T-helper 22 cell (primary cell): ENCODE data around the gene VPS16.

Experiments used
- DNase-seq: peaks from one replicate; pipeline ENCODE4 v3.0.0-alpha.2; 2020; ENCODE audit warnings: low read depth

VPS16 gene

DNA sequence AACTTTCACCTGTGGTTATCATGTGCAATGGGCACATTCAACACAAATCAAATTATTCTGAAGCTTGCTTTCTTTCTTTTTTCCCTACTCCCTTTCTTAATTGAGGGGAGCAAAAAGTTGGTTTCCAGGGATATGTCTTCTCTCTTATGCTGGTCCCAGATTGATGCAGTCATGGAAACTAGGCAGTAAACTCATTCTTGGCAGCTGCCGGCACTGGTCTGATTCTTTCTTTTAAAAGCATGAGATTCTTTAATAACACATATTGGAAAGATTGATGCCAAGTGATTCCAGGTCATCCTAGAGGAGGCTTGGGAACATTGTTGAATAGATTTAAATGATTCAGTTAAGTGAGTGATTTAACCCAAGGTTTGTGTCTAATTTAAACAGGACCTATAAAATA is 61.7 kb downstream of the VPS16 start:
- DNase-seq: no peak

DNA sequence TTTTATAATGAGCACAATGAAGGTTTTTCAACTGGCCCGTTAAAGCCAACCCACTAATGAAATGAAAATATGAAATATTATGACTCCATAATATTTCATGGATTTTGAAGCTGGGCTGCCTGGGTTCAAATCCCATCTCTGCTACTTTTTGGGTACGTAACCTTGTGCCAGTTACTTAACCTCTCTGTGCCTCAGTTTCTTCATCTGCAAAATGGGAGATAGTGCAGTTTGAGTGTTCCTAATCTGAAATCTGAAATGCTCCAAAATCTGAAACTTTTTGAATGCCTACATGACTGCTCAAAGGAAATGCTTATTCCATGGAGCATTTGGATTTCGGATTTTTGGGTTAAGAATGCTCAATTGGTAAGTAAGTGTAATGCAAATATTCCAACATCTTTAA is 62.3 kb downstream of the VPS16 start:
- no peak for DNase-seq

DNA sequence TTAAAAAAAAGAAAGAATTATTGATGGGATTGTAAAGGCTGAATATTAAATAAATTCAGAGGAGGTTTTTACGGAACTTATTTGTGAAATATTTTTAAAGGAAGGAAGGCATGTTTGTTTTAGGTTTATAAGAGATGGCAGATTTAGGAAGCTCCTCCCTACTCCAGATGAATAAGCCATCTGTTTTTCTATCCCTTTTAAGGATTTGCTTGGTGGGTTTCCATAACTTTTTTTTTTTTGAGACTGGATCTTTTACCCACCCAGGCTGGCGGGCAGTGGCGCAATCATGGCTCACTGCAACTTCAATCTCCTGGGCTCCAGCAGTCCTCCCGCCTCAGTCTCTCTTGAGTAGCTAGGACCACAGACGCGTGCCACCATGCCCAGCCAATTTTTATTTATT is 63.1 kb downstream of the VPS16 start:
- no peak for DNase-seq

DNA sequence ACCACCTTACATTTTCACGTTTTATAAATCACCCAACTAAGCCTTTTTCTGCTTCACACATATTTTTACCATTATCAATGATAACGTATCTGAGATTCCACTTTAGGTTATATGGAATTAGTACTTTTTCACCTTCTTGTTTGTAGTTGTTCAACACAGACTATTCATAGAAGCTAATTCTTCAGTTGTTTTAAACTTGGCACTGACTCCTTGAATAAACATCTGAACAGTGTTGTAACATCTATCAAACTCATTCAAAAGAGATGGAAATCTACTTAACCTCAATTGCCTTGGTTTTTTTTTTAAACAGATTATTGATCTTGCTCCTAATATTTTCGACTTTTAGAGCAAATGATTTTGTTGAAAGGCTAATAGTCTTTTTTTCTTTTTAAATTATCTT is 67.0 kb downstream of the VPS16 start:
- no peak for DNase-seq

DNA sequence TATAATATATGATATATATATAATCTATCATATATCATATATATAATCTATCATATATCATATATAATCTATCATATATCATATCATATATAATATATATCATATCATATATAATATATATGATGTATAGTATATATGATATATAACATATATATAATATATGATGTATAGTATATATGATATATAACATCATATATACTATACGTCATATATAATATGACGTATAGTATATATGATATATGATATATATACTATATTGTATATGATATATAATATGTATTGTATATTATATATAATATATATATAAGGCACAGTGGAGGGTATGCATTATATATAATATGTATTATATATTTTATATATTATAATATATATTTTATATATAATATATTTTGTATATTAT is 69.4 kb downstream of the VPS16 start:
- DNase-seq: no peak

DNA sequence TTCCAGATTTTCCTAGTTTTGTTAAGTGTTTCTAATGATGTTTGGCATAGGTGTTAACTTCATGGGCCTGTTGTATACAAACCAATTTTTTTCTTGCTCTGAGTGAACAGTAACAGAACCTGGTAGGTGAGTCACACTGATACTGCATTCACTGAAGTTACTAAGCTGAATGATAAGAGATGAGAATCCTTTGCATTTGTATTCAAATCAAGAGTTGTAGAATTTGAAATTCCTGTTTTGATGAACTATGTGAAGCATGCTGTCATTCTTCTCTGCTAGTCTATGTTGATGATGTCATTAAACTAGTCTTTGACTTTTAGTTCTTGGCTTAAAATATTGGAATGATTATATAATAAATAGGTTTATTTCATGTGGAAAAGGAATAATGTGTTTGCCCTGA is 70.7 kb downstream of the VPS16 start:
- no peak for DNase-seq

DNA sequence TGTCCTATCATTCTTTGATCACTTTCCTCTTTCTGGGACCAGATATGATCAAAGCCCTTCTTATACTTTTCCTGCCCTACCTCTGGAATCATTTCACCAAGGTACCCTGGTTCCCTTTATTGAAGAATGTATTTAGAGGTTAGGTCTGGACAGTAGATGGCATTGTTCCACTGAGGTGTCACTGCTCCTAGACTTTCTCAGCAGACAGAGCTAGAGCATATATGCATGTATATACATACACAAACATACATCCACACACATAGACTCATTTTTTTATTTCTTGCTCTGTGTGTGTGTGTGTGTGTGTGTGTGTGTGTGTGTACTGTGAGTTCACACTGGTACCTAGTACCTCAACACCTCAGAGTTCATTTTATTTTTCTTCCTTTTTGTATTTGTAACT is 73.6 kb downstream of the VPS16 start:
- DNase-seq: no peak
